ENCODE results near the gene ZC3H7B.

GRCh38 chr22:41380993-41381328, 79.6 kb downstream of the ZC3H7B start:
- no peak for TF ChIP-seq CTCF (IDR thresholded peaks at IDR 0.05)
- no peak for TF ChIP-seq KDM5A (IDR thresholded peaks at IDR 0.05)
- TF ChIP-seq USF2 (IDR thresholded peaks at IDR 0.05): no peak
- TF ChIP-seq PHF8 (IDR thresholded peaks at IDR 0.05; ENCODE audit: borderline replicate concordance, low read depth): no peak
- TF ChIP-seq ELK1 (IDR thresholded peaks at IDR 0.05; ENCODE audit: low read depth, low read length): no peak
- TF ChIP-seq CHD4 (IDR thresholded peaks at IDR 0.05; ENCODE audit: borderline replicate concordance): no peak
- TF ChIP-seq POLR2A (IDR thresholded peaks at IDR 0.05; ENCODE audit: low read length): no peak
- TF ChIP-seq MYC (IDR thresholded peaks at IDR 0.05; ENCODE audit: borderline replicate concordance, low read length): no peak
- no peak for TF ChIP-seq CHD2 (IDR thresholded peaks at IDR 0.05; ENCODE audit: low read length, partially characterized antibody)
- no peak for TF ChIP-seq HEYL (CRISPR knock-in tag; IDR thresholded peaks at IDR 0.05)

Measured in A549 (cell line).